Activated CD4-positive, alpha-beta T cell treated with anti-CD3 and anti-CD28 coated beads, Interleukin-2, amount 50 U/mL, for 24 hours (primary cell): Measurements from ENCODE around the gene SPATA12.

Source experiments
- DNase-seq, 2 donors: peaks; one replicate each; pipeline ENCODE4 v3.0.0-alpha.2; 2020; ENCODE audit warnings: low read depth in 1 of 2, low spot score in 1 of 2

Gene SPATA12

GRCh38 chr3:57110214-57110613 lies 49.8 kb downstream of the SPATA12 start:
- DNase-seq: no peak

GRCh38 chr3:57110798-57111197 lies 50.3 kb downstream of the SPATA12 start:
- no peak for DNase-seq

GRCh38 chr3:57112206-57112605 lies 51.7 kb downstream of the SPATA12 start:
- DNase-seq: no peak

- no peak for DNase-seq
Observed at GRCh38 chr3:57116501-57116900, 56.0 kb downstream of the SPATA12 start.

- no peak for DNase-seq
Observed at GRCh38 chr3:57118254-57118653, 57.8 kb downstream of the SPATA12 start.

GRCh38 chr3:57120040-57120439 lies 59.6 kb downstream of the SPATA12 start:
- no peak for DNase-seq

- DNase-seq: no peak
Observed at GRCh38 chr3:57120451-57121174, 60.1 kb downstream of the SPATA12 start.
